Measurements from ENCODE around the gene CDK16.

Gene CDK16

GRCh38 chrX:47206316-47206715 lies 12.2 kb upstream of the CDK16 start:
- no peak for TF ChIP-seq CTCF (conservative IDR thresholded peaks at IDR 0.05; ENCODE audit: low read length)
- no peak overlapping the region for H3K4me3 ChIP-seq (ENCODE audit: low read length)
- DNase-seq (ENCODE audit: low read depth) = no peak

GRCh38 chrX:47208108-47208507 lies 10.4 kb upstream of the CDK16 start:
- no peak for TF ChIP-seq CTCF (conservative IDR thresholded peaks at IDR 0.05; ENCODE audit: low read length)
- no peak for DNase-seq (ENCODE audit: low read depth)
- H3K4me3 ChIP-seq (ENCODE audit: low read length) = no peak overlapping the region

GRCh38 chrX:47209508-47210238 lies 8.8 kb upstream of the CDK16 start:
- no peak for DNase-seq (ENCODE audit: low read depth)
- no peak for TF ChIP-seq CTCF (conservative IDR thresholded peaks at IDR 0.05; ENCODE audit: low read length)
- H3K4me3 ChIP-seq (ENCODE audit: low read length) = no peak overlapping the region

- H3K4me3 ChIP-seq (ENCODE audit: low read length) = no peak overlapping the region
- DNase-seq (ENCODE audit: low read depth) = no peak
- TF ChIP-seq CTCF (conservative IDR thresholded peaks at IDR 0.05; ENCODE audit: low read length) = no peak
Measured at GRCh38 chrX:47210661-47211425, 7.6 kb upstream of the CDK16 start.

- TF ChIP-seq CTCF (conservative IDR thresholded peaks at IDR 0.05; ENCODE audit: low read length) = no peak
- no peak for DNase-seq (ENCODE audit: low read depth)
- H3K4me3 ChIP-seq (ENCODE audit: low read length) = no peak overlapping the region
Measured at GRCh38 chrX:47212381-47213293, 5.8 kb upstream of the CDK16 start.

GRCh38 chrX:47214435-47215077 lies 3.9 kb upstream of the CDK16 start:
- no peak overlapping the region for H3K4me3 ChIP-seq (ENCODE audit: low read length)
- TF ChIP-seq CTCF (conservative IDR thresholded peaks at IDR 0.05; ENCODE audit: low read length) = no peak
- no peak for DNase-seq (ENCODE audit: low read depth)
